SU-DHL-6 (cell line): ENCODE results near the gene COQ8B.

ENCODE experiments used
- H2AFZ ChIP-seq: fragments of 200-600 bp; sonication (generic); 2 replicates; pipeline ENCODE4 v1.6.1; 2014; ENCODE audit warnings: low read depth, mild to moderate bottlenecking, moderate library complexity, mixed read lengths, antibody characterized with exemption, low read length; ENCODE audit not compliant: severe bottlenecking
- H3F3A ChIP-seq: fragments of 200-600 bp; shearing (Covaris generic); 2 replicates; pipeline ENCODE4 v1.6.0; 2016; ENCODE audit warnings: antibody characterized with exemption, mild to moderate bottlenecking; ENCODE audit not compliant: insufficient read depth
- H3K27ac ChIP-seq: fragments of 200-600 bp; sonication (generic); 2 replicates; pipeline ENCODE4 v1.5.1; 2016; ENCODE audit warnings: low read depth, mild to moderate bottlenecking, low read length, moderate library complexity, mixed read lengths
- H3K27me3 ChIP-seq: fragments of 200-600 bp; sonication (generic), shearing (Covaris generic); 2 replicates; pipeline ENCODE4 v1.6.0; 2014; ENCODE audit warnings: mild to moderate bottlenecking, low read length
- H3K36me3 ChIP-seq: fragments of 200-600 bp; sonication (generic); 2 replicates; pipeline ENCODE4 v1.6.1; 2014; ENCODE audit warnings: mild to moderate bottlenecking, low read length, mixed read lengths
- H3K4me2 ChIP-seq: fragments of 300-600, 200-600 bp; shearing (Covaris generic), sonication (generic); 2 replicates; pipeline ENCODE4 v1.6.0; 2014; ENCODE audit warnings: low read length, low read depth, mild to moderate bottlenecking; ENCODE audit not compliant: poor library complexity, severe bottlenecking
- H3K4me3 ChIP-seq: fragments of 200-600 bp; sonication (generic); 2 replicates; pipeline ENCODE4 v1.5.1; 2014; ENCODE audit warnings: antibody characterized with exemption, low read length, mild to moderate bottlenecking, mixed read lengths; ENCODE audit not compliant: insufficient read depth, poor library complexity, severe bottlenecking
- H3K79me2 ChIP-seq: fragments of 200-600 bp; sonication (generic); 2 replicates; pipeline ENCODE4 v1.6.1; 2014; ENCODE audit warnings: mild to moderate bottlenecking, low read length, moderate library complexity; ENCODE audit not compliant: insufficient read depth
- H3K9ac ChIP-seq: fragments of 200-600 bp; sonication (generic); 2 replicates; pipeline ENCODE4 v1.7.0; 2014; ENCODE audit warnings: mild to moderate bottlenecking, low read length
- H3K9me2 ChIP-seq: fragments of 200-600 bp; sonication (generic); replicated peaks from 2 replicates; pipeline ENCODE4 v1.6.1; 2014; ENCODE audit warnings: low read length; ENCODE audit not compliant: insufficient read depth
- H3K9me3 ChIP-seq: fragments of 200-600 bp; sonication (generic); 2 replicates; pipeline ENCODE4 v1.6.1; 2014; ENCODE audit warnings: low read length, mixed read lengths; ENCODE audit not compliant: insufficient read depth
- H4K20me1 ChIP-seq: fragments of 200-600 bp; sonication (generic); 2 replicates; pipeline ENCODE4 v1.6.1; 2014; ENCODE audit warnings: low read depth, mild to moderate bottlenecking, antibody characterized with exemption, low read length, moderate library complexity, mixed read lengths
- EZH2phosphoT487 ChIP-seq: fragments of 200-600 bp; sonication (generic), shearing (Covaris generic); conservative IDR thresholded peaks from 2 replicates; pipeline ENCODE4 v1.6.1; 2018; ENCODE audit warnings: mild to moderate bottlenecking, antibody characterized with exemption, low read length, moderate library complexity, mixed read lengths
- TF ChIP-seq, protein P1 (sequence below): fragments of 200-600 bp; sonication (generic); IDR thresholded peaks from one replicate; pipeline ENCODE4 v1.5.1; 2017; ENCODE audit warnings: antibody characterized with exemption, mild to moderate bottlenecking, low read length, moderate library complexity; ENCODE audit not compliant: insufficient read depth, poor library complexity, severe bottlenecking

COQ8B gene

DNA sequence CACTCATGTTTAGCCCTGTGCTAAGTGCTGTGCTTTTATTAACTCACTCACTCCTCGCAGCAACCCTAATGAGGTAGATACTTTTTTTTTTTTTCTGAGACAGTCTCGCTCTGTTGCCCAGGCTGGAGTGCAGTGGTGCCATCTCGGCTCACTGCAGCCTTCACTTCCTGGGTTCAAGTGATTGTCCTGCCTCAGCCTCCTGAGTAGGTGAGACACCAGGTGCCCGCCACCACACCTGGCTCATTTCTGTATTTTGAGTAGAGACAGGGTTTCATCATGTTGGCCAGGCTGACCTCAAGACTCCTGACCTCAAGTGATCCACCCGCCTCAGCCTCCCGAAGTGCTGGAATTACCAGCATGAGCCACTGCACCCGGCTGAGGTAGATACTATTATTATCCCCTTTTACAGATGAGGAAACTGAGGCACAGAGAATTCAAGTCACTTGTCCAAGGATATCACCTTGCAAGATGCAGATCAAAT lies 2.8 kb upstream of the COQ8B start:
- TF ChIP-seq EZH2phosphoT487, result no peak
- TF ChIP-seq, protein P1, sequence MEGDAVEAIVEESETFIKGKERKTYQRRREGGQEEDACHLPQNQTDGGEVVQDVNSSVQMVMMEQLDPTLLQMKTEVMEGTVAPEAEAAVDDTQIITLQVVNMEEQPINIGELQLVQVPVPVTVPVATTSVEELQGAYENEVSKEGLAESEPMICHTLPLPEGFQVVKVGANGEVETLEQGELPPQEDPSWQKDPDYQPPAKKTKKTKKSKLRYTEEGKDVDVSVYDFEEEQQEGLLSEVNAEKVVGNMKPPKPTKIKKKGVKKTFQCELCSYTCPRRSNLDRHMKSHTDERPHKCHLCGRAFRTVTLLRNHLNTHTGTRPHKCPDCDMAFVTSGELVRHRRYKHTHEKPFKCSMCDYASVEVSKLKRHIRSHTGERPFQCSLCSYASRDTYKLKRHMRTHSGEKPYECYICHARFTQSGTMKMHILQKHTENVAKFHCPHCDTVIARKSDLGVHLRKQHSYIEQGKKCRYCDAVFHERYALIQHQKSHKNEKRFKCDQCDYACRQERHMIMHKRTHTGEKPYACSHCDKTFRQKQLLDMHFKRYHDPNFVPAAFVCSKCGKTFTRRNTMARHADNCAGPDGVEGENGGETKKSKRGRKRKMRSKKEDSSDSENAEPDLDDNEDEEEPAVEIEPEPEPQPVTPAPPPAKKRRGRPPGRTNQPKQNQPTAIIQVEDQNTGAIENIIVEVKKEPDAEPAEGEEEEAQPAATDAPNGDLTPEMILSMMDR, result no peak
- Histone ChIP-seq H3K27ac (peak overlapping the region; percentile 73), H3K27me3 (no peaks in the 10 kb centered on the region), H3K79me2 (peaks cover 21% of the 10 kb centered on the region), H4K20me1 (no peaks in the 10 kb centered on the region), H3K9ac (peak overlapping the region; percentile 67), H3K9me2 (no peaks in the 10 kb centered on the region), H3K9me3 (no peaks in the 10 kb centered on the region), H3K4me2 (peak overlapping the region; percentile 86), H2AFZ (no peak overlapping the region), H3F3A (peaks cover 19% of the 10 kb centered on the region), H3K4me3 (peak overlapping the region; percentile 69), H3K36me3 (no peaks in the 10 kb centered on the region)

DNA sequence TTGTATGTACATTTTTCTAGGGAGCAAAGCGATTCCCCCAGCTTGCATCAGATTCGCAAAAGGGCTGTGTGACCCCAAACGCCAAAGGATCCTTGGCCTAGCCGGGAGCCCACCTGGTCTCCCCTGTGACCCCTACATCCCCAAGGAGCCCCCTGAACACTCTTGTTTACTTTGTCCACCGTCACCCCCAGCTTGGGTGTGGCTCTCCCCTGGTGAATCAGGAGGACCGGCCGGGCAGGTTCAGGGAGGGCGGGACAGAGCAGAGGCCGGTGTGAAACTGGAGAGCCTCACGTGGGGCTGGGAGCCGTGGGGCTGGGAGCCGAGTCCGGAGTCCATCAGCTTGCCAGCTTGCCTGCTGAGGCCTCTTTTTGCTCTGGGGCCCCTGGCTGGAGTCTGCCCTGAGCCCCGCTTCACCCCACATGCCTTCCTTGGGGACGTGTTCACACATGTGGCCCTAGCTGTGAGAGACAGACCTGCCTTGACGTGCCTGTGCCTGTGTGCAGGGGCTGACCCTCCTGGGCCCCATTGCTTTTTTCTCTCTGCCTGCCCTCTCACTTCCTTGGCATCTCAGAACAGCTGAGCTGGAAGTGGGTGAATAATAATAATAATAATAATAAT lies 2.2 kb upstream of the COQ8B start:
- Histone ChIP-seq H3K9ac (peak overlapping the region; percentile 67), H3K4me3 (peak overlapping the region; percentile 69), H3K27ac (peak overlapping the region; percentile 73), H3K4me2 (peak overlapping the region; percentile 86), H3F3A (peaks cover 19% of the 10 kb centered on the region), H3K36me3 (no peaks in the 10 kb centered on the region), H4K20me1 (no peaks in the 10 kb centered on the region), H3K9me2 (no peaks in the 10 kb centered on the region), H3K27me3 (no peaks in the 10 kb centered on the region), H3K9me3 (no peaks in the 10 kb centered on the region), H2AFZ (peak overlapping the region; percentile 91), H3K79me2 (peaks cover 21% of the 10 kb centered on the region)
- TF ChIP-seq, protein P1, result no peak
- no peak for TF ChIP-seq EZH2phosphoT487

DNA sequence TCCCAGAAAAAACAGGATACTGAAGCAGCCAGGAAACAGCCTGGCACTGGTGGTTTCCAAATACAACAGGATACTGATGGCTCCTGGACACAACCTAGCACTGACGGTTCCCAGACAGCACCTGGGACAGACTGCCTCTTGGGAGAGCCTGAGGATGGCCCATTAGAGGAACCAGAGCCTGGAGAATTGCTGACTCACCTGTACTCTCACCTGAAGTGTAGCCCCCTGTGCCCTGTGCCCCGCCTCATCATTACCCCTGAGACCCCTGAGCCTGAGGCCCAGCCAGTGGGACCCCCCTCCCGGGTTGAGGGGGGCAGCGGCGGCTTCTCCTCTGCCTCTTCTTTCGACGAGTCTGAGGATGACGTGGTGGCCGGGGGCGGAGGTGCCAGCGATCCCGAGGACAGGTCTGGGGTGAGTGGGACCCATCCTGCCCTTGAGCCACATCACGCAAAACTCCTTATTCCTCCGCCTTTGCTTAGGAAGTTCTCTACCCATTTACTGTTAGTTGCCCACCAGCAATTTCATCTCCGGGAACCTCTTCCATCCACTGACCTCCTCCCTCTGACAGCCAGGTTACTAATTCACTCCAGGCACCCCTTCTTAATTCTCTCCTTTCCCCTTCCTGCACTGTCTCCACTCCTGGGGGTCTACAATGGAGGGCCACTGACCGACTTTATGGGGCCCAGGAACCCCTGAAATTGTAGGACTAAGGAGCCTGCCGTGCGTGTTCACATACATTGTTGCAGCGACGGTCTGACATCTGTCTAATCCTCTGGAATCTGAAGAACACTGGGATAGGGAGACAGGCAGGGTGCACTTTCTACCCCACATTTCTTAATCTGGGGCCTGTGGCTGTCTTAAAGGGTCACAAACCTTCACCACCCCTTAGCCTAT lies 1.4 kb upstream of the COQ8B start:
- Histone ChIP-seq H4K20me1 (no peaks in the 10 kb centered on the region), H3K4me2 (peak overlapping the region; percentile 86), H3K9me2 (no peaks in the 10 kb centered on the region), H3K79me2 (peaks cover 21% of the 10 kb centered on the region), H3K9ac (peak overlapping the region; percentile 67), H3K36me3 (no peaks in the 10 kb centered on the region), H3F3A (peaks cover 19% of the 10 kb centered on the region), H3K27me3 (no peaks in the 10 kb centered on the region), H3K4me3 (peak overlapping the region; percentile 69), H3K27ac (peak overlapping the region; percentile 73), H2AFZ (peak overlapping the region; percentile 91), H3K9me3 (no peaks in the 10 kb centered on the region)
- no peak for TF ChIP-seq EZH2phosphoT487
- TF ChIP-seq, protein P1, result no peak
